Measurements from ENCODE around the gene EGLN1. TPM values are rescaled to one million over a fixed set of nuclear protein-coding genes. Genes with fewer than 3 reads are reported as not detected.
A peak's percentile ranks its signal among the peaks of the same experiment; 100 is the strongest.

The EGLN1 gene
- total RNA-seq, 1 donor from 2014 or later = 29.7 TPM

GRCh38 chr1:231357831-231358354 is 64.2 kb downstream of the EGLN1 start:
- H3K4me1 ChIP-seq = peaks cover 4% of the 10 kb centered on the region
- no peaks in the 10 kb centered on the region for H3K9me3 ChIP-seq
- DNase-seq = no peak
- no peaks in the 10 kb centered on the region for H3K27me3 ChIP-seq (ENCODE audit: low read depth)
- intact Hi-C loops (cut with DNase I) = loop anchor here (10.0 kb wide), 1 partner anchor 247 kb away; no protein-coding TSS in a partner anchor
- H3K4me3 ChIP-seq = no peak overlapping the region
- peak; percentile 74 for TF ChIP-seq CTCF (IDR thresholded peaks at IDR 0.05)
- H3K36me3 ChIP-seq = peaks cover 8% of the 10 kb centered on the region
- peak; percentile 88 to 89 for ATAC-seq
- H3K27ac ChIP-seq = no peak overlapping the region

- Histone ChIP-seq H3K4me1 (peaks cover 4% of the 10 kb centered on the region), H3K36me3 (peaks cover 15% of the 10 kb centered on the region), H3K4me3 (no peak overlapping the region), H3K27ac (no peak overlapping the region), H3K9me3 (no peaks in the 10 kb centered on the region), H3K27me3 (ENCODE audit: low read depth) (no peaks in the 10 kb centered on the region)
- DNase-seq (no peak), ATAC-seq (no peak)
- intact Hi-C loops (cut with DNase I) = loop anchor here (10.0 kb wide), 1 partner anchor 248 kb away; no protein-coding TSS in a partner anchor
- TF ChIP-seq CTCF (IDR thresholded peaks at IDR 0.05) = no peak
Observed at GRCh38 chr1:231357187-231357772, 64.8 kb downstream of the EGLN1 start.

GRCh38 chr1:231355171-231355570 is 66.9 kb downstream of the EGLN1 start:
- no peaks in the 10 kb centered on the region for H3K27me3 ChIP-seq (ENCODE audit: low read depth)
- intact Hi-C loops (cut with DNase I) = loop anchor here (10.0 kb wide), 1 partner anchor 250 kb away; no protein-coding TSS in a partner anchor
- ATAC-seq (no peak), DNase-seq (no peak)
- H3K27ac ChIP-seq = no peak overlapping the region
- no peaks in the 10 kb centered on the region for H3K9me3 ChIP-seq
- peaks cover 36% of the 10 kb centered on the region for H3K36me3 ChIP-seq
- no peak for TF ChIP-seq CTCF (IDR thresholded peaks at IDR 0.05)
- H3K4me1 ChIP-seq = peaks cover 4% of the 10 kb centered on the region
- H3K4me3 ChIP-seq = no peak overlapping the region

- Histone ChIP-seq H3K4me1 (peaks cover 4% of the 10 kb centered on the region), H3K27me3 (ENCODE audit: low read depth) (no peaks in the 10 kb centered on the region), H3K9me3 (no peaks in the 10 kb centered on the region), H3K36me3 (peaks cover 43% of the 10 kb centered on the region), H3K27ac (no peak overlapping the region), H3K4me3 (no peak overlapping the region)
- no peak for TF ChIP-seq CTCF (IDR thresholded peaks at IDR 0.05)
- no peak for DNase-seq
- no peak for ATAC-seq
- intact Hi-C loops (cut with DNase I) = loop anchor here (10.0 kb wide), 1 partner anchor 250 kb away; no protein-coding TSS in a partner anchor
Observed at GRCh38 chr1:231354330-231355020, 67.6 kb downstream of the EGLN1 start.

- TF ChIP-seq CTCF (IDR thresholded peaks at IDR 0.05) = no peak
Observed at GRCh38 chr1:231353086-231353485, 69.0 kb downstream of the EGLN1 start.

More at GRCh38 chr1:231353086-231353485, 69.0 kb downstream of the EGLN1 start:
- Histone ChIP-seq H3K36me3 (peaks cover 57% of the 10 kb centered on the region), H3K9me3 (no peaks in the 10 kb centered on the region), H3K27ac (no peak overlapping the region), H3K27me3 (ENCODE audit: low read depth) (no peaks in the 10 kb centered on the region), H3K4me1 (peaks cover 3% of the 10 kb centered on the region), H3K4me3 (no peak overlapping the region)
- DNase-seq (no peak), ATAC-seq (no peak)
- intact Hi-C loops (cut with DNase I) = loop anchor here (10.0 kb wide), 1 partner anchor 252 kb away; no protein-coding TSS in a partner anchor
